HL-60 (cell line): ENCODE data around the gene FBN2.

Source experiments
- GABPA ChIP-seq: IDR thresholded peaks from 2 replicates; pipeline ENCODE4 v1.6.1; 2012; ENCODE audit warnings: low read depth
- POLR2AphosphoS5 ChIP-seq: IDR thresholded peaks from 2 replicates; pipeline ENCODE4 v1.6.1; 2012; ENCODE audit warnings: low read depth
- SPI1 ChIP-seq: IDR thresholded peaks from 2 replicates; pipeline ENCODE4 v1.6.1; 2012; ENCODE audit warnings: low read depth, mild to moderate bottlenecking, borderline replicate concordance
- TF ChIP-seq, protein P1 (sequence below): IDR thresholded peaks from one replicate; pipeline ENCODE4 v1.5.1; 2011; ENCODE audit warnings: low read length, control low read depth, inconsistent platforms; ENCODE audit not compliant: insufficient read depth
- TF ChIP-seq, protein P2 (sequence below): IDR thresholded peaks from 2 replicates; pipeline ENCODE4 v1.6.1; 2012; ENCODE audit warnings: low read depth; ENCODE audit not compliant: insufficient replicate concordance

DNA sequence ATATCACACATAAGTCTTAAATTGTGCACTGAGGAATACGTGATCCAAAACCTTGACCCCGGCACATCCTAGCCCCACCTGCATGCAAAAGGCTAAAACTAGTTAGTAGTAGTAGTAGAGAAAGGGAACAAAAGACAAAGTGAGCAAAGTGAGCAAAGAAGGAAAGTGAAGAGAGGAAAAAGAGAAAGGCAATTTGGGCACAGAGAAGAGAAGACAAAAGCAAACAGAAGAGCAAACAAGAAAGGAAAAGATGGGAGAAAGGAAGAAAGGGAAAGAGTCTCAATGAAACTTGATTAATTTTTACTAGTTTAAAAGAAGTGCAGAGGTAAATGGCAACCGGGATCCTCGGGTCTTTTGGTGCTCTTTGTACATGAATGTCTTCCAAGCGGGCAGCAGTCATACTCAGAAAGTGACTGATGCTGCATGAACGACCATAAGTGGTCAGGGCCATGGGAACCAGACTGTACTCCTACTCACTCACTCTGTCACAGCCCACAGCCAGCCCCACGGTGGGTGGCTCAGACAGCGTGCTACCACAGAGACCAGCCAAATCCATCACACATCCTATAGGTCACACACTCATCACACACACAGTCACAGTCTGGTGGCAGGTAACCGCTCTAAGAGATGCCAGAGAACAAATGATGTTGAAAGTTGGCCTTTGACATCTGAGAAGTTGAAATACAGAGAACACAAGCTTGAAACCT lies 203.9 kb downstream of the FBN2 start:
- TF ChIP-seq, protein P1, sequence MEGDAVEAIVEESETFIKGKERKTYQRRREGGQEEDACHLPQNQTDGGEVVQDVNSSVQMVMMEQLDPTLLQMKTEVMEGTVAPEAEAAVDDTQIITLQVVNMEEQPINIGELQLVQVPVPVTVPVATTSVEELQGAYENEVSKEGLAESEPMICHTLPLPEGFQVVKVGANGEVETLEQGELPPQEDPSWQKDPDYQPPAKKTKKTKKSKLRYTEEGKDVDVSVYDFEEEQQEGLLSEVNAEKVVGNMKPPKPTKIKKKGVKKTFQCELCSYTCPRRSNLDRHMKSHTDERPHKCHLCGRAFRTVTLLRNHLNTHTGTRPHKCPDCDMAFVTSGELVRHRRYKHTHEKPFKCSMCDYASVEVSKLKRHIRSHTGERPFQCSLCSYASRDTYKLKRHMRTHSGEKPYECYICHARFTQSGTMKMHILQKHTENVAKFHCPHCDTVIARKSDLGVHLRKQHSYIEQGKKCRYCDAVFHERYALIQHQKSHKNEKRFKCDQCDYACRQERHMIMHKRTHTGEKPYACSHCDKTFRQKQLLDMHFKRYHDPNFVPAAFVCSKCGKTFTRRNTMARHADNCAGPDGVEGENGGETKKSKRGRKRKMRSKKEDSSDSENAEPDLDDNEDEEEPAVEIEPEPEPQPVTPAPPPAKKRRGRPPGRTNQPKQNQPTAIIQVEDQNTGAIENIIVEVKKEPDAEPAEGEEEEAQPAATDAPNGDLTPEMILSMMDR: no peak
- no peak for TF ChIP-seq SPI1
- TF ChIP-seq, protein P2, sequence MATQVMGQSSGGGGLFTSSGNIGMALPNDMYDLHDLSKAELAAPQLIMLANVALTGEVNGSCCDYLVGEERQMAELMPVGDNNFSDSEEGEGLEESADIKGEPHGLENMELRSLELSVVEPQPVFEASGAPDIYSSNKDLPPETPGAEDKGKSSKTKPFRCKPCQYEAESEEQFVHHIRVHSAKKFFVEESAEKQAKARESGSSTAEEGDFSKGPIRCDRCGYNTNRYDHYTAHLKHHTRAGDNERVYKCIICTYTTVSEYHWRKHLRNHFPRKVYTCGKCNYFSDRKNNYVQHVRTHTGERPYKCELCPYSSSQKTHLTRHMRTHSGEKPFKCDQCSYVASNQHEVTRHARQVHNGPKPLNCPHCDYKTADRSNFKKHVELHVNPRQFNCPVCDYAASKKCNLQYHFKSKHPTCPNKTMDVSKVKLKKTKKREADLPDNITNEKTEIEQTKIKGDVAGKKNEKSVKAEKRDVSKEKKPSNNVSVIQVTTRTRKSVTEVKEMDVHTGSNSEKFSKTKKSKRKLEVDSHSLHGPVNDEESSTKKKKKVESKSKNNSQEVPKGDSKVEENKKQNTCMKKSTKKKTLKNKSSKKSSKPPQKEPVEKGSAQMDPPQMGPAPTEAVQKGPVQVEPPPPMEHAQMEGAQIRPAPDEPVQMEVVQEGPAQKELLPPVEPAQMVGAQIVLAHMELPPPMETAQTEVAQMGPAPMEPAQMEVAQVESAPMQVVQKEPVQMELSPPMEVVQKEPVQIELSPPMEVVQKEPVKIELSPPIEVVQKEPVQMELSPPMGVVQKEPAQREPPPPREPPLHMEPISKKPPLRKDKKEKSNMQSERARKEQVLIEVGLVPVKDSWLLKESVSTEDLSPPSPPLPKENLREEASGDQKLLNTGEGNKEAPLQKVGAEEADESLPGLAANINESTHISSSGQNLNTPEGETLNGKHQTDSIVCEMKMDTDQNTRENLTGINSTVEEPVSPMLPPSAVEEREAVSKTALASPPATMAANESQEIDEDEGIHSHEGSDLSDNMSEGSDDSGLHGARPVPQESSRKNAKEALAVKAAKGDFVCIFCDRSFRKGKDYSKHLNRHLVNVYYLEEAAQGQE: no peak
- no peak for TF ChIP-seq POLR2AphosphoS5
- no peak for TF ChIP-seq GABPA
